ENCODE data around the gene RASSF4.

The RASSF4 gene

GRCh38 chr10:44958196-44958897 lies 1.3 kb upstream of the RASSF4 start:
- H3K4me3 ChIP-seq = peak overlapping the region; percentile 89
- in situ Hi-C loops (cut with MboI; ENCODE audit: low sequenced_read_pairs) = no loop called here
- DNase-seq (ENCODE audit: low spot score in 2 of 2) = no peak

GRCh38 chr10:44958898-44959246 lies 730 bp upstream of the RASSF4 start:
- H3K27me3 ChIP-seq (ENCODE audit: low read depth) = no peaks in the 10 kb centered on the region
- H3K4me3 ChIP-seq = peak overlapping the region; percentile 89
- no peaks in the 10 kb centered on the region for H3K9me3 ChIP-seq
- in situ Hi-C loops (cut with MboI; ENCODE audit: low sequenced_read_pairs) = no loop called here
- DNase-seq (ENCODE audit: low spot score in 2 of 2) = no peak
- H3K36me3 ChIP-seq (replicated peaks) = no peaks in the 10 kb centered on the region
- H3K4me1 ChIP-seq = peaks cover 22% of the 10 kb centered on the region

More at GRCh38 chr10:44958196-44958897, 1.3 kb upstream of the RASSF4 start:
- H3K9me3 ChIP-seq = no peaks in the 10 kb centered on the region
- no peaks in the 10 kb centered on the region for H3K27me3 ChIP-seq (ENCODE audit: low read depth)
- H3K4me1 ChIP-seq = peaks cover 17% of the 10 kb centered on the region
- no peaks in the 10 kb centered on the region for H3K36me3 ChIP-seq (replicated peaks)

GRCh38 chr10:44960088-44960460 lies 472 bp downstream of the RASSF4 start:
- no peaks in the 10 kb centered on the region for H3K9me3 ChIP-seq
- no peaks in the 10 kb centered on the region for H3K36me3 ChIP-seq (replicated peaks)
- in situ Hi-C loops (cut with MboI; ENCODE audit: low sequenced_read_pairs) = no loop called here
- peaks cover 34% of the 10 kb centered on the region for H3K4me1 ChIP-seq
- H3K27me3 ChIP-seq (ENCODE audit: low read depth) = no peaks in the 10 kb centered on the region
- peak overlapping the region; percentile 89 for H3K4me3 ChIP-seq
- DNase-seq (ENCODE audit: low spot score in 2 of 2) = no peak

- Histone ChIP-seq H3K27me3 (ENCODE audit: low read depth) (no peaks in the 10 kb centered on the region), H3K9me3 (no peaks in the 10 kb centered on the region), H3K4me3 (peak overlapping the region; percentile 89), H3K36me3 (replicated peaks) (no peaks in the 10 kb centered on the region), H3K4me1 (peaks cover 34% of the 10 kb centered on the region)
- in situ Hi-C loops (cut with MboI; ENCODE audit: low sequenced_read_pairs) = no loop called here
- no peak for DNase-seq (ENCODE audit: low spot score in 2 of 2)
Measured at GRCh38 chr10:44960482-44961229, 1.1 kb downstream of the RASSF4 start.

- H3K4me1 ChIP-seq = peaks cover 34% of the 10 kb centered on the region
- no peak for DNase-seq (ENCODE audit: low spot score in 2 of 2)
- H3K36me3 ChIP-seq (replicated peaks) = no peaks in the 10 kb centered on the region
- in situ Hi-C loops (cut with MboI; ENCODE audit: low sequenced_read_pairs) = no loop called here
- no peaks in the 10 kb centered on the region for H3K27me3 ChIP-seq (ENCODE audit: low read depth)
- H3K9me3 ChIP-seq = no peaks in the 10 kb centered on the region
- H3K4me3 ChIP-seq = no peak overlapping the region
Measured at GRCh38 chr10:44961230-44961571, 1.6 kb downstream of the RASSF4 start.

GRCh38 chr10:44961931-44962750 lies 2.5 kb downstream of the RASSF4 start:
- Histone ChIP-seq H3K4me3 (no peak overlapping the region), H3K4me1 (peaks cover 34% of the 10 kb centered on the region)

GRCh38 chr10:44962870-44963738 lies 3.5 kb downstream of the RASSF4 start:
- Histone ChIP-seq H3K4me1 (peaks cover 34% of the 10 kb centered on the region), H3K36me3 (replicated peaks) (no peaks in the 10 kb centered on the region), H3K9me3 (no peaks in the 10 kb centered on the region), H3K4me3 (no peak overlapping the region), H3K27me3 (ENCODE audit: low read depth) (no peaks in the 10 kb centered on the region)
- DNase-seq (ENCODE audit: low spot score in 2 of 2) = peak in 1 of 2 experiments; percentile 46
- in situ Hi-C loops (cut with MboI; ENCODE audit: low sequenced_read_pairs) = no loop called here

More at GRCh38 chr10:44961931-44962750, 2.5 kb downstream of the RASSF4 start:
- H3K36me3 ChIP-seq (replicated peaks) = no peaks in the 10 kb centered on the region
- no peaks in the 10 kb centered on the region for H3K9me3 ChIP-seq
- no peak for DNase-seq (ENCODE audit: low spot score in 2 of 2)
- H3K27me3 ChIP-seq (ENCODE audit: low read depth) = no peaks in the 10 kb centered on the region
- in situ Hi-C loops (cut with MboI; ENCODE audit: low sequenced_read_pairs) = no loop called here

- Histone ChIP-seq H3K9me3 (no peaks in the 10 kb centered on the region), H3K4me1 (peaks cover 28% of the 10 kb centered on the region), H3K27me3 (ENCODE audit: low read depth) (no peaks in the 10 kb centered on the region), H3K36me3 (replicated peaks) (no peaks in the 10 kb centered on the region), H3K4me3 (no peak overlapping the region)
- in situ Hi-C loops (cut with MboI; ENCODE audit: low sequenced_read_pairs) = no loop called here
- peak in 1 of 2 experiments; percentile 76 for DNase-seq (ENCODE audit: low spot score in 2 of 2)
Measured at GRCh38 chr10:44963772-44964633, 4.4 kb downstream of the RASSF4 start.

- H3K9me3 ChIP-seq = no peaks in the 10 kb centered on the region
- no peaks in the 10 kb centered on the region for H3K27me3 ChIP-seq (ENCODE audit: low read depth)
- H3K36me3 ChIP-seq (replicated peaks) = no peaks in the 10 kb centered on the region
- peaks cover 25% of the 10 kb centered on the region for H3K4me1 ChIP-seq
- DNase-seq (ENCODE audit: low spot score in 2 of 2) = no peak
- no peak overlapping the region for H3K4me3 ChIP-seq
- in situ Hi-C loops (cut with MboI; ENCODE audit: low sequenced_read_pairs) = no loop called here
Measured at GRCh38 chr10:44965104-44965503, 5.5 kb downstream of the RASSF4 start.

- Histone ChIP-seq H3K4me3 (no peak overlapping the region), H3K4me1 (peaks cover 19% of the 10 kb centered on the region), H3K9me3 (no peaks in the 10 kb centered on the region), H3K36me3 (replicated peaks) (no peaks in the 10 kb centered on the region), H3K27me3 (ENCODE audit: low read depth) (no peaks in the 10 kb centered on the region)
- in situ Hi-C loops (cut with MboI; ENCODE audit: low sequenced_read_pairs) = no loop called here
- DNase-seq (ENCODE audit: low spot score in 2 of 2) = peak in 1 of 2 experiments; percentile 5
Measured at GRCh38 chr10:44965651-44966097, 6.1 kb downstream of the RASSF4 start.

GRCh38 chr10:44966129-44966815 lies 6.7 kb downstream of the RASSF4 start:
- Histone ChIP-seq H3K9me3 (no peaks in the 10 kb centered on the region), H3K36me3 (replicated peaks) (no peaks in the 10 kb centered on the region), H3K27me3 (ENCODE audit: low read depth) (no peaks in the 10 kb centered on the region), H3K4me3 (no peak overlapping the region), H3K4me1 (peaks cover 19% of the 10 kb centered on the region)
- DNase-seq (ENCODE audit: low spot score in 2 of 2) = peak in 1 of 2 experiments; percentile 4
- in situ Hi-C loops (cut with MboI; ENCODE audit: low sequenced_read_pairs) = no loop called here
